Osteocyte (in vitro differentiated cells): ENCODE data around the gene STXBP5L. TPM values are rescaled to one million over a fixed set of nuclear protein-coding genes. Genes with fewer than 3 reads are reported as not detected.
A peak's percentile ranks its signal among the peaks of the same experiment; 100 is the strongest.

ENCODE experiments used
- DNase-seq: peaks from one replicate; pipeline ENCODE4 v3.0.0; 2021; ENCODE audit warnings: mixed read lengths; ENCODE audit not compliant: unreplicated experiment; ENCODE audit errors: extremely low spot score
- H3K27ac Mint-ChIP-seq: one replicate; pipeline ENCODE4 v1.8.0; 2021; ENCODE audit warnings: mild to moderate bottlenecking, mixed read lengths; ENCODE audit not compliant: unreplicated experiment
- H3K27me3 Mint-ChIP-seq: one replicate; pipeline ENCODE4 v1.8.0; 2021; ENCODE audit warnings: mixed read lengths; ENCODE audit not compliant: unreplicated experiment
- H3K36me3 Mint-ChIP-seq: one replicate; pipeline ENCODE4 v1.8.0; 2021; ENCODE audit warnings: mixed read lengths; ENCODE audit not compliant: unreplicated experiment
- H3K4me1 Mint-ChIP-seq: one replicate; pipeline ENCODE4 v1.8.0; 2021; ENCODE audit warnings: mixed read lengths; ENCODE audit not compliant: unreplicated experiment
- H3K4me3 Mint-ChIP-seq: one replicate; pipeline ENCODE4 v1.8.0; 2021; ENCODE audit warnings: mild to moderate bottlenecking, moderate library complexity, mixed read lengths; ENCODE audit not compliant: unreplicated experiment
- H3K9me3 Mint-ChIP-seq: one replicate; pipeline ENCODE4 v1.8.0; 2021; ENCODE audit warnings: mixed read lengths; ENCODE audit not compliant: unreplicated experiment
- total RNA-seq: library from RNA; stranded (reverse); gene quantifications from 2 replicates; pipeline ENCODE4 v1.2.1, GENCODE V29; 2021
- TF ChIP-seq, protein P1 (sequence below): fragments of 200-600 bp; sonication (generic); IDR thresholded peaks from 2 replicates; pipeline ENCODE4 v1.5.0; 2021; ENCODE audit warnings: antibody characterized with exemption, mild to moderate bottlenecking, moderate library complexity

Gene STXBP5L
- total RNA-seq, 1 donor from 2014 or later: not detected

DNA sequence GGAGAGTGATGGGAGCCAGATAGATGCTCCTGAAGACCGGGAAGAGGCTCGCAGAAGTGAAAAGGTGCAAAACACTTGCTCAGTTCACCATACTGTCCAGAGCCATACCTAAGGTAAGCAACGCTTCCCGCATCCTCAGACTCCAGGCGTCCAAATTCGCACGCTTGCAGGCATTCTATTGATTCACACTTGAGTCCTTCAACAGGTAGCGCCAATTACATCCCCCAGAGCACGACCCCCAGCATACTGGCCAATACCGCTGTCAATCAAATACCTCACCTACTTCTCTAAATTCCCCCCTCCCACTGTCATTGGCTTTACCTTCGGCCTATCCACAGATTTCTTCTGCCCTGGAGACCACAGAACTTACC lies 361 bp upstream of the STXBP5L start:
- H3K9me3 Mint-ChIP-seq: no peaks in the 10 kb centered on the region
- no peak overlapping the region for H3K4me3 Mint-ChIP-seq
- peaks cover 13% of the 10 kb centered on the region for H3K4me1 Mint-ChIP-seq
- peaks cover 52% of the 10 kb centered on the region for H3K27me3 Mint-ChIP-seq
- H3K36me3 Mint-ChIP-seq: peaks cover 2% of the 10 kb centered on the region
- H3K27ac Mint-ChIP-seq: no peak overlapping the region
- TF ChIP-seq, protein P1, sequence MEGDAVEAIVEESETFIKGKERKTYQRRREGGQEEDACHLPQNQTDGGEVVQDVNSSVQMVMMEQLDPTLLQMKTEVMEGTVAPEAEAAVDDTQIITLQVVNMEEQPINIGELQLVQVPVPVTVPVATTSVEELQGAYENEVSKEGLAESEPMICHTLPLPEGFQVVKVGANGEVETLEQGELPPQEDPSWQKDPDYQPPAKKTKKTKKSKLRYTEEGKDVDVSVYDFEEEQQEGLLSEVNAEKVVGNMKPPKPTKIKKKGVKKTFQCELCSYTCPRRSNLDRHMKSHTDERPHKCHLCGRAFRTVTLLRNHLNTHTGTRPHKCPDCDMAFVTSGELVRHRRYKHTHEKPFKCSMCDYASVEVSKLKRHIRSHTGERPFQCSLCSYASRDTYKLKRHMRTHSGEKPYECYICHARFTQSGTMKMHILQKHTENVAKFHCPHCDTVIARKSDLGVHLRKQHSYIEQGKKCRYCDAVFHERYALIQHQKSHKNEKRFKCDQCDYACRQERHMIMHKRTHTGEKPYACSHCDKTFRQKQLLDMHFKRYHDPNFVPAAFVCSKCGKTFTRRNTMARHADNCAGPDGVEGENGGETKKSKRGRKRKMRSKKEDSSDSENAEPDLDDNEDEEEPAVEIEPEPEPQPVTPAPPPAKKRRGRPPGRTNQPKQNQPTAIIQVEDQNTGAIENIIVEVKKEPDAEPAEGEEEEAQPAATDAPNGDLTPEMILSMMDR: no peak
- DNase-seq: no peak

DNA sequence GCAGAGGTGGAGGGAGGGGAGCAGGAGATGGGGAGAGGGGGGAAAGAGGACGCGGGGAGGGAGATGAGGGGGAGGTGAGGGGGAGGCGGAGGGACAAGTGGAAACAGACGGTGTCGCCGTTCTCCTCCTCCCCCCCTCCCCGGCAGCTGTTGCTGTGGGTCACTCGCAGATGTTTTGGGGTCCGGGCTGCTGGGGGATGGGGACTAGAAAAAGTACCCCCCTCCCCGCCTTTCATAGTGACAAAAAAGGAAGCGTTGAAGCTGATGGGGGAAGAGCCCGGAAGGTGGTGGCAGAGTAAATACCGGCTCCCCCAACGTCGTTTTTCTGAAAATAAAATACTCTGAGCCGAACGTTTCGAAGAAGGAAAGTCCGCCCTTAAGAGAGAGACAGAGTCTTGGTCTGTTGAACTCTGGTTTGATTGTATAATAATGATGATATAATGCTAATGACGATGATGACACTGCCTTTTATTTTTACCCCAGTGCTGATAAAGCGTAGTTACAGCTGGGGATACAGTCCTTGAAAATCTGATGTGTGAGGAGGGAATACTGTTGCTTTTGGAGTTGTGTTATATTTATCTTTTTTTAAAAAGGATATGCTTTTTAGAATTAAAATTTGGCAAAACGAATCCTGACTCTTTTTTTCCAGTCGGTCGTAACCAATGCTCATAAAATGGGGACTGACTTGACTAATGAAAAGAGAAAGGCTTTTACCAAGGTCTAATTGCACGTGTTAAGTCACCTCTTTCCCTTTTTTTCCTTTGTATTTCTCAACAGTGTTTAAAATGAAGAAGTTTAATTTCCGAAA lies 993 bp downstream of the STXBP5L start:
- H3K36me3 Mint-ChIP-seq: peaks cover 2% of the 10 kb centered on the region
- H3K27me3 Mint-ChIP-seq: peaks cover 60% of the 10 kb centered on the region
- TF ChIP-seq, protein P1: no peak
- H3K27ac Mint-ChIP-seq: no peak overlapping the region
- H3K4me1 Mint-ChIP-seq: peaks cover 13% of the 10 kb centered on the region
- no peak for DNase-seq
- peak overlapping the region; percentile 56 for H3K4me3 Mint-ChIP-seq
- no peaks in the 10 kb centered on the region for H3K9me3 Mint-ChIP-seq

DNA sequence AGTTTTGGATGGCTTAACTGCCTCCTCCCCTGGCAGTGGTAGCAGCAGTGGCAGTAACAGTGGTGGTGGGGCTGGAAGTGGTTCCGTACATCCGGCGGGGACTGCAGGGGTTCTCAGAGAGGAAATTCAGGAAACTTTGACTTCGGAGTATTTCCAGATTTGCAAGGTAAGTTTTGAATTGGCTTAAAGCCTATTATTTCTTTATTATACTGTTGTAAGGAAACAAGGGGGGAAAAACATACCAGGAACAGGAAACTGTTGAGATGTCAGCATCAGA lies 1.5 kb downstream of the STXBP5L start:
- no peak for DNase-seq
- Mint-ChIP-seq H3K27me3 (peaks cover 65% of the 10 kb centered on the region), H3K36me3 (peaks cover 2% of the 10 kb centered on the region), H3K9me3 (no peaks in the 10 kb centered on the region), H3K4me1 (peaks cover 13% of the 10 kb centered on the region), H3K4me3 (no peak overlapping the region), H3K27ac (no peak overlapping the region)
- TF ChIP-seq, protein P1: no peak

DNA sequence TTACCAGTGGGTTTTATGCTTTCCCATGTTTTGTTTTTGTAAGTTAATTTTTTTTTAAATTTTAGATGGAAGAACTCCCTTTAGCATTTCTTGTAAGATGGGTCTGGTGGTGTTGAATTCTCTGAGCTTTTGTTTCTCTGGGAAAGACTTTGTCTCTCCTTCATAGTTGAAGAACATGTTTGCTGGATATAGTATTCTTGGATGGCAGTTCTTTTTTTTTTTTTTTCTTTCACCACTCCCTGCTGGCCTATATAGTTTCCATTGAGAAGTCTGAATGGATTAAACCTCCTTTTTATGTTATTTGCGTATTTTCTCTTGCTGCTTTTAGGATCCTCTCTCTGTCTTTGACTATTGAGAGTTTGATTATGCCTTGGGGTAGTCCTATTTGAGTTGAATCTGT lies 18.1 kb downstream of the STXBP5L start:
- Mint-ChIP-seq H3K4me1 (no peaks in the 10 kb centered on the region), H3K27ac (no peak overlapping the region), H3K36me3 (no peaks in the 10 kb centered on the region), H3K27me3 (peaks cover 12% of the 10 kb centered on the region), H3K4me3 (no peak overlapping the region), H3K9me3 (peaks cover 16% of the 10 kb centered on the region)
- TF ChIP-seq, protein P1: no peak
- DNase-seq: no peak

DNA sequence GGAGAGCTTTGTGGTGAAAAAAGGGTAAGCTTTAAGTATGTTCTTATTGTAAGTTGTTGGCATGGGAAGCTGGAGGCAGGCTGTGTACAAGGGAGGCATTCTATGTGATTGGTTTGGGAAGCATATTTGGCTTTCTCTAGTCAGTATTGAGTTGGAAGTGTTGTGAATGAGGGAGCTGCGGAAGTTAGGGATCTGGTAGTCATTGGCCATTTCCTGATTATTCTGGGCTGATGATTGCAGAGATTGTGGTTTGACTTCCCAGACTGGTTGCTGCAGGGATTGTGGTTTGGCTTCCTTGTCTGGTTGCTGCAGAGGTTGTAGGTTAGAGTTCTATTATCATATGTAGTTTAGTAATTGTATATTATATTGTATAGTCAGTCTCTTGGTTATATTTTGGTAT lies 21.0 kb downstream of the STXBP5L start:
- H3K36me3 Mint-ChIP-seq: no peaks in the 10 kb centered on the region
- H3K4me1 Mint-ChIP-seq: no peaks in the 10 kb centered on the region
- H3K4me3 Mint-ChIP-seq: no peak overlapping the region
- no peaks in the 10 kb centered on the region for H3K27me3 Mint-ChIP-seq
- peaks cover 16% of the 10 kb centered on the region for H3K9me3 Mint-ChIP-seq
- no peak overlapping the region for H3K27ac Mint-ChIP-seq
- TF ChIP-seq, protein P1: no peak
- DNase-seq: no peak
